ENCODE results near the gene B3GALT6.

The B3GALT6 gene

DNA sequence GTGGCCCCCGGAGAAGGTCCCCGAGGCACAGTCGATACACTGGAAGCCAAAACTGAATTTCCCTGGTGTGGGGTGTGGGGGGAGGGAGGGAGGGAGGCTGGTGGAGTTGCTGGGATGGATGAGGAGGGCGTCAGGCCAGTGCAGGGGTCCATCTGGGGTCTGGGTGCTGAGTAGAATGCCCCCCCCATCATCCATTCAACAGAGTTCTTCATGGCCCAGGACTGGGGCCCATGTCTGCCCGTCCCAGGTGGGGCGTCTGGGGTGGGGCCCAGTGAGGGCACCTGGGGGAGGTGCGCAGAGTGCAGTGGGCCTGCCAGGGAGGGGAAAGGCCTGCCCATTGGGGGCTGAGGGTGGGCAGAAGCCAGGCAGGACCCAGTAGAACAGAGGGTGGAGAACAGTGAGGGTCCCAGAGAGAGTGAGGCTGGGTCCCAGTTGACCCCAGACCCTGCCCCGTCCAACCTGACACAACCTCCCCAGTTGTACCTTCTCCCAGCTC, 27.6 kb upstream of the B3GALT6 start:
- POLR2A ChIA-PET = interaction anchor here (0.6 kb wide), 1 partner anchor 69 kb away, joined by 5 read pairs; the partner anchor contains the start of gene UBE2J2
- Histone ChIP-seq H3K4me3 (ENCODE audit: low read depth, low read length) (no peak overlapping the region), H3K27ac (ENCODE audit: extremely low read depth, low read depth, low read length) (no peak overlapping the region), H3K9me3 (ENCODE audit: control insufficient read depth, insufficient read depth, low read depth, low read length) (no peaks in the 10 kb centered on the region), H3K4me1 (ENCODE audit: control insufficient read depth, insufficient read depth, low read length) (peaks cover 3% of the 10 kb centered on the region; the same call in 1 of the 2 replicates), H3K36me3 (ENCODE audit: control insufficient read depth in 2 of 2, insufficient read depth in 1 of 2, low read length in 2 of 2) (no peaks in the 10 kb centered on the region)
- CTCF ChIA-PET = interaction anchor here (0.7 to 0.9 kb wide), 2 partner anchors 82 to 142 kb away, joined by 3 to 6 read pairs; no protein-coding TSS in a partner anchor
- TF ChIP-seq ZNF785 (tag by site-specific recombination; IDR thresholded peaks at IDR 0.05) = no peak
- TF ChIP-seq ZNF596 (tag by site-specific recombination; IDR thresholded peaks at IDR 0.05) = no peak
- no peak for TF ChIP-seq ZNF530 (tag by site-specific recombination; IDR thresholded peaks at IDR 0.05; ENCODE audit: low read depth)
- TF ChIP-seq ZNF148 (tag by site-specific recombination; IDR thresholded peaks at IDR 0.05; ENCODE audit: borderline replicate concordance) = no peak
- TF ChIP-seq, protein P1, sequence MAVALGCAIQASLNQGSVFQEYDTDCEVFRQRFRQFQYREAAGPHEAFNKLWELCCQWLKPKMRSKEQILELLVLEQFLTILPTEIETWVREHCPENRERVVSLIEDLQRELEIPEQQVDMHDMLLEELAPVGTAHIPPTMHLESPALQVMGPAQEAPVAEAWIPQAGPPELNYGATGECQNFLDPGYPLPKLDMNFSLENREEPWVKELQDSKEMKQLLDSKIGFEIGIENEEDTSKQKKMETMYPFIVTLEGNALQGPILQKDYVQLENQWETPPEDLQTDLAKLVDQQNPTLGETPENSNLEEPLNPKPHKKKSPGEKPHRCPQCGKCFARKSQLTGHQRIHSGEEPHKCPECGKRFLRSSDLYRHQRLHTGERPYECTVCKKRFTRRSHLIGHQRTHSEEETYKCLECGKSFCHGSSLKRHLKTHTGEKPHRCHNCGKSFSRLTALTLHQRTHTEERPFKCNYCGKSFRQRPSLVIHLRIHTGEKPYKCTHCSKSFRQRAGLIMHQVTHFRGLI (tag by site-specific recombination; IDR thresholded peaks at IDR 0.05) = no peak
- no peak for TF ChIP-seq ZNF146 (tag by site-specific recombination; IDR thresholded peaks at IDR 0.05)
- no peak for TF ChIP-seq ZNF776 (tag by site-specific recombination; IDR thresholded peaks at IDR 0.05; ENCODE audit: borderline replicate concordance)
- TF ChIP-seq ZNF610 (tag by site-specific recombination; IDR thresholded peaks at IDR 0.05; ENCODE audit: borderline replicate concordance) = no peak
- TF ChIP-seq ZNF701 (tag by site-specific recombination; IDR thresholded peaks at IDR 0.05) = no peak
- TF ChIP-seq GLIS1 (tag by site-specific recombination; IDR thresholded peaks at IDR 0.05) = no peak
- no peak for TF ChIP-seq ZNF280D (tag by site-specific recombination; IDR thresholded peaks at IDR 0.05)

DNA sequence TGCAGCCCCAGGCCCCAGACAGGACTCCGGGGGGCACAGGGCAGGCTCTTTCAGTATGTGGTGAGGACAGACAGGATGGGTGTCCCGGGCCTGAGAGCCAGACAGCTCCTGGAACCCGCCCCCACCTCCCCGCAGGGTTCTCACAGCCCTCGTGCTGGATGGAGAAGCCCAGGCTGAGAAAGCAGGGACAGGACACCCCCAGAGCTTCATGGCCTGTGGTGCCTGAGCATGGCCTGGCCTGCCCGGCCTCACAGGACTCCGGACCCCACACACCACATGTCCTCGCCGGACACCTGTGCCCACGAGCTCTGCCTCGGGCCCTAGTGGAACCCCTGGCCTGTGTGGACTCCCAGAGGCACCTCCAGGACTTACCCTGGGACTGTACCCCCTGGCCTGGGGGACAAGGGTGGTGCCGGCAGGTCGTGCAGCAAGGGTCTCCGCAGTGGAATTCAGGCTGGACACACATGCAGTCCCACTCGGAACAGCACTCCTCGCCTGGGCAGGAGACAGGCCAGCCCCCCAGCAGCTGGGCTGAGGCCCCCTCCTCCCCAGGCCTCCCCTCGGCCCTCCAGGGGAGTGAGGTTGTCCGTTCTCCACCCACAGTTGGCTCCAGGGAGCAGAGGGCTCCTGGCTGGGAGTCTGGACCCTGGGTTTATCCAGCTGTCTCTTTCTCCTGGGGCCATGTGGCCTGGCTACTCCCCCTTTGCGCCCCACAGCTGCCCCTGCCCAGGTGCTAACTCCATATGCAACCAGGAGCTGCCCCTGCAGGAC, 26.9 kb upstream of the B3GALT6 start:
- ChIA-PET CTCF (interaction anchor here (0.7 to 0.9 kb wide), 2 partner anchors 83 to 142 kb away, joined by 3 to 6 read pairs; no protein-coding TSS in a partner anchor), POLR2A (no interaction called here)
- H3K9me3 ChIP-seq (ENCODE audit: control insufficient read depth, insufficient read depth, low read depth, low read length) = no peaks in the 10 kb centered on the region
- no peaks in the 10 kb centered on the region for H3K36me3 ChIP-seq (ENCODE audit: control insufficient read depth in 2 of 2, insufficient read depth in 1 of 2, low read length in 2 of 2)
- peaks cover 3% of the 10 kb centered on the region; the same call in 1 of the 2 replicates for H3K4me1 ChIP-seq (ENCODE audit: control insufficient read depth, insufficient read depth, low read length)
- H3K4me3 ChIP-seq (ENCODE audit: low read depth, low read length) = no peak overlapping the region
- TF ChIP-seq GLIS1 (tag by site-specific recombination; IDR thresholded peaks at IDR 0.05) = peak; percentile 96
- 0 out of 2 replicates have a peak, but pooled peaks have one; percentile 29 for TF ChIP-seq ZBTB10 (tag by site-specific recombination; IDR thresholded peaks at IDR 0.05)
- no peak for TF ChIP-seq ZNF335 (tag by site-specific recombination; conservative IDR thresholded peaks at IDR 0.05)
- TF ChIP-seq ZNF391 (tag by site-specific recombination; IDR thresholded peaks at IDR 0.05; ENCODE audit: borderline replicate concordance, low read depth) = no peak
- peak; percentile 71 for TF ChIP-seq GLIS2 (tag by site-specific recombination; IDR thresholded peaks at IDR 0.05)
- H3K27ac ChIP-seq (ENCODE audit: extremely low read depth, low read depth, low read length) = no peak overlapping the region
